ENCODE results near the gene AFG1L.
"Not testable (repeated sequence)": the region's sequence is repeated elsewhere in the genome, so short reads cannot be mapped to it uniquely, and the experiment has no call there.

AFG1L gene

GRCh38 chr6:108291091-108291490 is 3.8 kb upstream of the AFG1L start:
- no peak for DNase-seq

GRCh38 chr6:108292561-108292960 is 2.3 kb upstream of the AFG1L start:
- DNase-seq = not testable (repeated sequence)

GRCh38 chr6:108293527-108294296 is 1.1 kb upstream of the AFG1L start:
- no peak for DNase-seq

- no peak for DNase-seq
These were observed 542 bp upstream of the AFG1L start for GRCh38 chr6:108294297-108294726.

- no peak for DNase-seq
These were observed 822 bp downstream of the AFG1L start for GRCh38 chr6:108295676-108296075.

GRCh38 chr6:108302386-108302785 is 7.5 kb downstream of the AFG1L start:
- DNase-seq = no peak

- no peak for DNase-seq
These were observed 9.8 kb downstream of the AFG1L start for GRCh38 chr6:108304646-108305045.

- DNase-seq = not testable (repeated sequence)
These were observed 13.8 kb downstream of the AFG1L start for GRCh38 chr6:108308641-108309040.

- DNase-seq = no peak
These were observed 15.0 kb downstream of the AFG1L start for GRCh38 chr6:108309844-108310243.

- DNase-seq = no peak
These were observed 17.8 kb downstream of the AFG1L start for GRCh38 chr6:108312605-108313004.

GRCh38 chr6:108321253-108321747 is 26.4 kb downstream of the AFG1L start:
- DNase-seq = no peak

- DNase-seq = no peak
These were observed 27.9 kb downstream of the AFG1L start for GRCh38 chr6:108322728-108323127.

GRCh38 chr6:108323710-108324466 is 29.0 kb downstream of the AFG1L start:
- no peak for DNase-seq

- not testable (repeated sequence) for DNase-seq
These were observed 35.4 kb downstream of the AFG1L start for GRCh38 chr6:108330221-108330785.

GRCh38 chr6:108330806-108331205 is 36.0 kb downstream of the AFG1L start:
- no peak for DNase-seq

GRCh38 chr6:108331982-108332381 is 37.1 kb downstream of the AFG1L start:
- DNase-seq = no peak

- no peak for DNase-seq
These were observed 42.1 kb downstream of the AFG1L start for GRCh38 chr6:108336971-108337370.

- DNase-seq = no peak
These were observed 42.9 kb downstream of the AFG1L start for GRCh38 chr6:108337721-108338120.

GRCh38 chr6:108341372-108341771 is 46.5 kb downstream of the AFG1L start:
- no peak for DNase-seq

- no peak for DNase-seq
These were observed 49.0 kb downstream of the AFG1L start for GRCh38 chr6:108343894-108344293.

GRCh38 chr6:108348655-108349349 is 53.9 kb downstream of the AFG1L start:
- no peak for DNase-seq

- DNase-seq = no peak
These were observed 55.7 kb downstream of the AFG1L start for GRCh38 chr6:108350528-108350927.

- no peak for DNase-seq
These were observed 59.0 kb downstream of the AFG1L start for GRCh38 chr6:108353853-108354252.
